ENCODE results near the gene GYS2.
"Not testable (repeated sequence)": the region's sequence is repeated elsewhere in the genome, so short reads cannot be mapped to it uniquely, and the experiment has no call there.

Gene GYS2

GRCh38 chr12:21599143-21599999 lies 5.3 kb downstream of the GYS2 start:
- DNase-seq, result no peak

DNA sequence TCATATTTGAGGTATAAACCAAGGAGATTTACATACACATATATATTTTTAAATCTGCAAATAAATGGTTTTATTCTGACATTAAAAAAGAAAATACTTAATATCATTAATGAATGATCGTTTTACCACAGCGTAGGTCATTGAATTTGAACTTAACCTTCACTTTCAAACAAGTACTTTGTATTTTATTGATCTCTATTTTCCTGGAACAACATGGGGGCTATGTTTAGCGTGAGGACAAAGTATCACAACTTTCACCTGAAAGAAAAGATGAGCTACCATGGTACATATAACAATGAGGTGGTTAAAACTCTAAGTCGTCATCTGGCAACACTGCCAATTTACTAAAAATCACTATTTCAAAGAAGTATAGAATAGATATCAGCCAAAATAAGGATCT lies 6.0 kb downstream of the GYS2 start:
- DNase-seq, result no peak

- not testable (repeated sequence) for DNase-seq
These were observed 9.3 kb downstream of the GYS2 start for GRCh38 chr12:21595356-21595755.

GRCh38 chr12:21585485-21585884 lies 19.2 kb downstream of the GYS2 start:
- DNase-seq, result no peak

GRCh38 chr12:21584403-21585182 lies 20.1 kb downstream of the GYS2 start:
- not testable (repeated sequence) for DNase-seq

GRCh38 chr12:21583587-21583986 lies 21.1 kb downstream of the GYS2 start:
- no peak for DNase-seq

DNA sequence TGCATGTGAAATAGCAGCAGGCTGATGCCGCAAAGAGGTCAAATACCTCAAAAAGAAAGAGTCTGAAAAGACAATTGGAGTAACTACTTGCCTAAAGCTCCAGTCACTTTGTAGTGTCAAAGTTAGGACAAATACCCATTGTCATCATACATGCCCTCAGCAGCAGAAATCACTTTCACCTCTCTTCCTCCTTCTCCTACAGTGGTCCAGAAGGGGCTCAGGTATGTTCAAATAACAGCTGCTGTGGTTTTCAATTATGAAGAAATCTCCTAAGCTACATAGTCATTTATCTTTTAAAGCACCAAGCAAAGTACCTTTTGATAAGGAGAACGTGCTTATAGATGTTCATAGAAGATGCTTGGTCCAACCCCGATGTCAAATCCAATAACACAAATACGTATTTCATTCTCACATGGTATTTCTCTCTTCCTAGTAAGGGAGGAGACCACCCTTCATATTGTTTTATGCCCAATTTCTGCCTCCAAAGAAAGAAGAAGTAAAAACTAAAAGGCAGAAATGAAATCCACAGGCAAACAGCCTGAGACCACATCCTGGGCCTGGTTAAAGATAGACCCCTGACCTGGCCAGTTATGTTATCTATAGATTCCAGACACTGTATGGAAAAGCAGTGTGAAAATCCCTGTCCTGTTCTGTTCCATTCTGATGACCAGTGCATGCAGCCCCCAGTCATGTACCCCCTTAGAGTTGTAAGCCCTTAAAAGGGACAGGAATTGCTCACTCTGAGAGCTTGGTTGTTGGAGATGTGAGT lies 23.7 kb downstream of the GYS2 start:
- DNase-seq, result no peak

GRCh38 chr12:21577516-21577915 lies 27.1 kb downstream of the GYS2 start:
- DNase-seq, result no peak

DNA sequence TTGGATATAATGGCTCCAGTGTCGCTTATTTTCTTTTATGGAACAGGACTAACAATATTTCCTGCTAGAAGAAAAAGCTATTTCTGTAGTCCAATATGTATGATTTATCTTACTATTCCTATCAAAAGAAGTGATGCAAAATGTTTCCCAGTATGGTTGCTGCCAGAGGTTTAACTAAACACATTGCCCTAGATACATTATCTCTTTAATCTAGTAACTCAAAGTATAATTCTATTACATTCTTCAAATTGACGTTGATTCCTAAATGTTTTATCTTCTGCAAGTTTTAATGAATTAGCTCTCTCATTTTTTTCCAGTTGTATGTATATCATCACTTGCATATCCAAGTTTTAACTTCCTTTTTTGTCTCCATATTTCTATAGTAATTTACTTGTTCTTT lies 28.2 kb downstream of the GYS2 start:
- no peak for DNase-seq

GRCh38 chr12:21573733-21574358 lies 30.8 kb downstream of the GYS2 start:
- no peak for DNase-seq

- DNase-seq, result no peak
These were observed 33.6 kb downstream of the GYS2 start for GRCh38 chr12:21571046-21571445.

DNA sequence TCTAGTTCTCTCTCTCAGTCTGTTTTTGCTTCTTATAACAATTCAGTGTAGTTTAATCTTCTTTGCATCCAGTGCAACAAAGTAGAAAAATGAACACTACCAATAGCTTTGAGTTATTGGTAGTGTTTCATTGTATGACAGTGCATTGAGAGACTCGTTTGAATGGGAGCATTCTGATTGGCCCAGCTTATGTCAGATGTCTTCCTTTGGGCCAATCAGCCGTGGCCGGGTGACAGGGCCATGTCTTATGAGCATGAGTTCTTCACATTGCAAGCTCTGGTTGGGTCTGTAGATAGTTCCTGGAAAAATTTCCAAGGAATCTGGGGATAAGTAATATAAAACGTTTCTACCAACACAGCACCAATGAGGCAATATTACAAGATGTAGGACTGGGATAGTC lies 36.5 kb downstream of the GYS2 start:
- no peak for DNase-seq

GRCh38 chr12:21566907-21567394 lies 37.7 kb downstream of the GYS2 start:
- no peak for DNase-seq

DNA sequence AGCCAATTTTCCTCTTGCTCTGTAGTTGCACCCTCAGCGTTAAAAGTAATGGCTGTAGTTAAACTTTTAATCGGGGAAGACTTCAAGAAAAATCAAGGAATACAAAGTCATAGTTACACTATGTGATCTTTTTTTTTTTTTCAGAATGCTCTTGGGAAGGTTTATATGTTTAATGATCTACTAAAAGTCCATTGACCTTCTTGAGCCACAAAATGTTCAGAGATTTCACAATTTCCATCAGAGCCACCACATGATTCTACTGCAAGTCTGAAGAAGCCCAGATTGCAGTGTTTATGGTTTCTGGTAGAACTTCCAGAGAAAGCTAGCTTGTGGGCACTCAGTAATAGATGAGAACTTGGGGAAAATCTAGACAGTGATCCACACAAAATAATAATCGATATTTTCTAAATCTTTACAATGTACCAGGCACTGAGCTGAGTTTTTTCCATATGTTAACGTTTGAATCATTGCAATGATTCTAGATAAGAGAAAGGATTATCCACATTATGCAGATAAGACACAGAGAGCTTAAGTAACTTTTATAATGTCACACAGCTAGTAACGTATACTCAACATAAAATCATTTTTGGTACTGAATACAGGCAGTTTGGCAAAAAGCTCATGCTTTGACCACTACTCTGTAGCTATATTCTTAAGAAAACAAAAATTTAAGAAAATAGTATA lies 38.3 kb downstream of the GYS2 start:
- DNase-seq, result no peak

DNA sequence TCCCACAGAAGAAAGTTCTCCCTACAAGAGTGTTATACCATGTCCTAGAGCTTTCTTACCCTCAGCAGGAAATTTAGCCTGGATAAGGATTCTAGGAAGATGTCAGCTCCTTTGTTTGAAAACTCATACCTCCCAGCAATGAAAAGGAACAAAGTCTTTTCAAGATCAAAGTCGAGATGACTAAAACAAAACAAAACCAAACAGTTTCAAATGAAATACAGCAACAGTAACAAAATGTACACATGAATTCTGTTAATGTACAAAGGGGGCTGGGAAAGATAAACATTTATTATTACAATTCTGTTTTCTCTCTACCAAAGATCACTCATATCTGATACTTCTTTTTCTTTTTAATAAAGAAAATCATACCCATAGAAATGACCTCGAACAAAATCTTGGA lies 41.8 kb downstream of the GYS2 start:
- DNase-seq, result no peak

DNA sequence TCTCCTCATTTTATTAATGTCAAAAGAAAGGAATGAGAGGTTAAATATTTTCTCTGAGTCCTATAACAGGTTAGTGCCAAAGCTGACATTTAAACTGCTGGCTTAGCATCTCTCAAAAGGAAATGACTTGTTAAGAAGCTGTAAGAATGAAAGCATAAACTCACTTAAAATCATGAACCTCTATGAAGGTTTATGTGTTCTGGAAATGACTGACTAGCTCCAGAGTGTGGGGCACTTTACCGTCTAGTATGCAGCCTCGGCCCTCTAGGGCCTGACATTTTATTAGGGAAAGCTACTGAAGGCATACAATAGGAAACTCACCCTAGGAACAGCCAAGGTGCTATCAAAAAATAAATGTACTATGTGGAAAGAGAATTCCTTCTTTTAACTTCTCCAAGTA lies 43.5 kb downstream of the GYS2 start:
- DNase-seq, result no peak

DNA sequence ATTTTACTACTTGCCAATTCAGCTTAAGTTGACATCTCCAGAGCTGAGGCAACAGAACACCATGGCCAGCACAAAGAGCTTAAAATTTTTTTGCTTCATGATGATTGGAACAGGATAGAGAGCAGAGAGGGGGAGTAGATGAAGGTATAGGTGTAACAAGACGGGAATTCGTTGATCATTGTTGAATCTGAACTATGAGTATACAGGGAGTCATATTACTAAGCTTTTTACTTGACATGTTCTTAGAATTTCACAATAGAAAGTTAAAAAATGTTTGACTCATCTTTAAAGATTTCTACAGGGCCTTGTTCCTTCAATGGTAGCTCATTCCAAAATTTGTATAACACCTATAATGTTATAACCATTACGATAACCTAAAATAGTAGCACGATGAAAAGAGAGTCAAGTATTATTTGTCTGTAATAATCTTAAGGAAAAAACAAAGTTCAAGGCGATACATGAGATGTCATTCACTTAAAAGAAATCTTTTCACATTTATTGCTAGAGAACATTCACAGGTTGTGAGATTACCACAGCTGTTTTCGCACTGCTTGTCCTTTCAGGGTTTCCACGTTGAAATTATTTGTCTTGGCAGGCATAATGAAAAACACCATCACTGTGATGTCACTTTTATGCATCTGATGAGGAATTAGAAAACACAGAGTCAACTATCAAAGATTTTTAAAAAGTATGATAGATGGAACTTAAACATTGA lies 44.6 kb downstream of the GYS2 start:
- DNase-seq, result no peak

DNA sequence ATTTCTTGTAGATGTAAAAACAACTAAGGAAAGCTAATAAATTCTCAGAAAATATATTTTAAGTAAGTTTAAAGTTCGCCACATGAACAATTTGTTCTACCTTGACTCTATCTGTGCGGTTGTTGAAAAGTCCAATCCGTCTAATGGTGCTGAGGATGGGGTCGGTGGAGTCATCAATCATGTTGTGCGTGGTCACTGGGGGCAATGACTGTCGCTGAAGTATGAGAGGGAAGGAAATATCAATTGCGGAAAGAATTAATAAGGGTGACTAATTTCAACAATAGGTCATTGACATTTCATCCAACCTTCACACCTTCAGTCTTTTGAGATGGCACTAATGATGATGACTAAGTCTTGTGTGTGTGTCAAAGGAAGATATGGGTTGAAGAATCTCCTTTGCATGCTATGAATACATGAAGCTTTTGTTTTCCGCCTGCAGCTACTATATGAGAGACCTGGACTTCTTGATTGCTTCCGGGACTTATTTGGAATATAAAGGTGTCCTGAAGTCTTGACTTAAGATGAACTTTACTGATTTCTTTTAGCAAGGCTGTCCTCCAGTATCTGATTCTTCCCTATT lies 46.5 kb downstream of the GYS2 start:
- no peak for DNase-seq

- no peak for DNase-seq
These were observed 51.3 kb downstream of the GYS2 start for GRCh38 chr12:21553329-21553675.

DNA sequence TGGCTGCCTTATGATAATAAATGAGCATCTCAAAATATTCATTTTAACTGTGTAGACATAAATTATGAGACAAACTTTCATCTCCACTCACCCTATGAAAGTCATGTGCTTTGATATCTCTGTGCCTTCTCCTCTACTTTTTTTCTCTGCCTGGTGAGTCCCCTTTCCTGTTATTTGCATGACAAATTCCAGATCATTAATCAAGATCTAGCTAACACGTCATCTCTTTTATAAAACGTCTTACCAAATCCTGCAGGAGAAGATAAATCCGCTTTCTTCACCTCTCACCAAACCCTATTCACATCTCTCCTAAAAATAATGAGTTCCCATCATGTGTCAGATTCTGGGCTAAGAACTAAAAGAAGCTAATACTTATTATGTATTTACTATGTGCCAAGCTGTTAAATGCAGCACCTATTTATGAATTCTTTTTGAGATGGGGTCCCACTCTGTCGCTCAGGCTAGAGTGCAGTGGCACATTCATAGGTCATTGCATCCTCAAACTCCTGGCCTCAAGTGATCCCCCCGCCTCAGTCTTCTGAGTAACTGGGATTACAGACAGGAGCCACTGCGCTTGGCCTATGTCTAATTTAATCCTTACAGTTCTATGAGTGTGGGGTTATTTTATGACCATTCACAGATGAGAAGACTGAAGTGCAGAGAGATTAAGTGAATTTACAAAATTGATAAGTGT lies 51.9 kb downstream of the GYS2 start:
- DNase-seq, result no peak
